Stimulated activated memory B cell treated with anti-CD40 and anti-IgM and Interleukin-4, amounts not matched to agents 10 μg/mL and 1 μg/mL and 100 μg/mL, for 72 hours (primary cell): ENCODE results near the gene SLC25A25.
A peak's percentile ranks its signal among the peaks of the same experiment; 100 is the strongest.
"Not testable (repeated sequence)": the region's sequence is repeated elsewhere in the genome, so short reads cannot be mapped to it uniquely, and the experiment has no call there.

Experiments used
- ATAC-seq: fragments of 150-1000 bp; cut with Tn5 transposase; 2 replicates; pipeline ENCODE4 v1.10.0; 2021
- H3K27ac Mint-ChIP-seq: one replicate; pipeline ENCODE4 v1.8.0; 2022; ENCODE audit warnings: mild to moderate bottlenecking, mixed read lengths
- H3K27me3 Mint-ChIP-seq: one replicate; pipeline ENCODE4 v1.8.0; 2022; ENCODE audit warnings: mixed read lengths
- H3K36me3 Mint-ChIP-seq: one replicate; pipeline ENCODE4 v1.8.0; 2022; ENCODE audit warnings: mixed read lengths
- H3K4me1 Mint-ChIP-seq: one replicate; pipeline ENCODE4 v1.8.0; 2022; ENCODE audit warnings: mixed read lengths
- H3K4me3 Mint-ChIP-seq: one replicate; pipeline ENCODE4 v1.8.0; 2022; ENCODE audit warnings: mild to moderate bottlenecking, moderate library complexity, mixed read lengths
- H3K9me3 Mint-ChIP-seq: one replicate; pipeline ENCODE4 v1.8.0; 2022; ENCODE audit warnings: mixed read lengths

The SLC25A25 gene

DNA sequence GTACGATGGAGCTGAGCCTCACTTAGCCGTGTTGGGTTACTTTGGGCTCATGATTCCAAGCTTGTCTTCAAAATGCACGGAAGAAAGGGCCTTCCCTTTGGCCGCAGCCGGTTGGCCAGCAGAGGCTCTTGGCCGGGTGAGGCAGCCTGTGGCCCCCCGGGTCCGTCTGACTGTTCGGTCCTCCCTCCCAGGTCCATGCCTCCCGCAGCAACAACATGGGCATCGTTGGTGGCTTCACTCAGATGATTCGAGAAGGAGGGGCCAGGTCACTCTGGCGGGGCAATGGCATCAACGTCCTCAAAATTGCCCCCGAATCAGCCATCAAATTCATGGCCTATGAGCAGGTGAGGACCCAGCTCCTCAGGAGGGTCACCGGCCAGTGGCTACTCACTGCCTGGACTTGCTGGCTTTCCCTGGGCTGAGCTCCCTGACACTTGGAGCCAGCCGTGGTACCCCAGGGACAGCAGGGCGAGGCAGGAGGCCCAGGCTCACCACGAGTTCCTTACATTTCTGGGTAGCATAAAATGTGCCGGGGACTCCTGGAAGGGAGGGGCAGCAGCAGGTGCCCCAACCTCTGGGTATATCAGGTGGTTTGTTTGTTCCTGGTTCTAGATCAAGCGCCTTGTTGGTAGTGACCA lies 37.6 kb downstream of the SLC25A25 start:
- Mint-ChIP-seq H3K36me3 (peaks cover 54% of the 10 kb centered on the region), H3K4me1 (peaks cover 6% of the 10 kb centered on the region), H3K9me3 (no peaks in the 10 kb centered on the region), H3K4me3 (no peak overlapping the region), H3K27ac (no peak overlapping the region), H3K27me3 (no peaks in the 10 kb centered on the region)
- no peak for ATAC-seq

DNA sequence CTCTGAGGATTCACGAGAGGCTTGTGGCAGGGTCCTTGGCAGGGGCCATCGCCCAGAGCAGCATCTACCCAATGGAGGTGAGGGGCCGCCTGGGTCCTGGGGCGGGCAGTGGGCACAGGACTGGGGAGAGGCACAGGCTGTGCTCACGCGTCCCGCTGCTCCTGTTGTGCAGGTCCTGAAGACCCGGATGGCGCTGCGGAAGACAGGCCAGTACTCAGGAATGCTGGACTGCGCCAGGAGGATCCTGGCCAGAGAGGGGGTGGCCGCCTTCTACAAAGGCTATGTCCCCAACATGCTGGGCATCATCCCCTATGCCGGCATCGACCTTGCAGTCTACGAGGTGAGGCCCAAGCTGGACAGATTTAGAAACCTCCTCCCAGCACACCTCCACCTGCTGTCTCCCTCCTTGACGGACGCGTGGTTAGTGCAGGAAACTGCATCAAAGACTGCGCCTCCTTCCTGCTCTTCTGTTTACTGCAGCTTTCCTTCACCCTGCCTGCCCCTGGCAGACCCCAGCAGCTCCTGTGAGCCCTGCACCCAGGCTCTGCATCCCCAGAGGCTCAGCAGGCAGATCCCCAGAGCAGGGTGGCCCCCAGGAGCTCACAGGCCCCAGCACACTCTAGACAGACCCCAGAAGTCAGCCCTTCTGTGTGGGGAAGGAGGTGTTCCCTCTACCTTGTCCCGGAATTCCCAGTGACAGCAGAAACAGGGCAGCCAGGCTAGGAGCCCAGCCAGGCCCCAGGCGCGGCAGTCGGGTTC lies 38.3 kb downstream of the SLC25A25 start:
- no peak overlapping the region for H3K27ac Mint-ChIP-seq
- no peak overlapping the region for H3K4me3 Mint-ChIP-seq
- ATAC-seq, result no peak
- peaks cover 6% of the 10 kb centered on the region for H3K4me1 Mint-ChIP-seq
- H3K27me3 Mint-ChIP-seq, result no peaks in the 10 kb centered on the region
- no peaks in the 10 kb centered on the region for H3K9me3 Mint-ChIP-seq
- peaks cover 58% of the 10 kb centered on the region for H3K36me3 Mint-ChIP-seq

DNA sequence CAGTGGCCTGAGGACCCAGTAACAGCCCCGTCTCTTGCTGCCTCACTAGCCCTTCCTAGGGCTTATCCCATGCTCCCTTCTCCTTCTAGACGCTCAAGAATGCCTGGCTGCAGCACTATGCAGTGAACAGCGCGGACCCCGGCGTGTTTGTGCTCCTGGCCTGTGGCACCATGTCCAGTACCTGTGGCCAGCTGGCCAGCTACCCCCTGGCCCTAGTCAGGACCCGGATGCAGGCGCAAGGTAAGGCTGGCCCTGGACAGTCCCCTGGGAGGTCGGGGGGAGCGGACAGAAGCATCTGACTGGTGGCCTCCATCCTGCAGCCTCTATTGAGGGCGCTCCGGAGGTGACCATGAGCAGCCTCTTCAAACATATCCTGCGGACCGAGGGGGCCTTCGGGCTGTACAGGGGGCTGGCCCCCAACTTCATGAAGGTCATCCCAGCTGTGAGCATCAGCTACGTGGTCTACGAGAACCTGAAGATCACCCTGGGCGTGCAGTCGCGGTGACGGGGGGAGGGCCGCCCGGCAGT lies 39.0 kb downstream of the SLC25A25 start:
- H3K4me1 Mint-ChIP-seq, result peaks cover 6% of the 10 kb centered on the region
- ATAC-seq, result no peak
- peaks cover 57% of the 10 kb centered on the region for H3K36me3 Mint-ChIP-seq
- H3K27ac Mint-ChIP-seq, result no peak overlapping the region
- H3K4me3 Mint-ChIP-seq, result no peak overlapping the region
- no peaks in the 10 kb centered on the region for H3K27me3 Mint-ChIP-seq
- no peaks in the 10 kb centered on the region for H3K9me3 Mint-ChIP-seq

DNA sequence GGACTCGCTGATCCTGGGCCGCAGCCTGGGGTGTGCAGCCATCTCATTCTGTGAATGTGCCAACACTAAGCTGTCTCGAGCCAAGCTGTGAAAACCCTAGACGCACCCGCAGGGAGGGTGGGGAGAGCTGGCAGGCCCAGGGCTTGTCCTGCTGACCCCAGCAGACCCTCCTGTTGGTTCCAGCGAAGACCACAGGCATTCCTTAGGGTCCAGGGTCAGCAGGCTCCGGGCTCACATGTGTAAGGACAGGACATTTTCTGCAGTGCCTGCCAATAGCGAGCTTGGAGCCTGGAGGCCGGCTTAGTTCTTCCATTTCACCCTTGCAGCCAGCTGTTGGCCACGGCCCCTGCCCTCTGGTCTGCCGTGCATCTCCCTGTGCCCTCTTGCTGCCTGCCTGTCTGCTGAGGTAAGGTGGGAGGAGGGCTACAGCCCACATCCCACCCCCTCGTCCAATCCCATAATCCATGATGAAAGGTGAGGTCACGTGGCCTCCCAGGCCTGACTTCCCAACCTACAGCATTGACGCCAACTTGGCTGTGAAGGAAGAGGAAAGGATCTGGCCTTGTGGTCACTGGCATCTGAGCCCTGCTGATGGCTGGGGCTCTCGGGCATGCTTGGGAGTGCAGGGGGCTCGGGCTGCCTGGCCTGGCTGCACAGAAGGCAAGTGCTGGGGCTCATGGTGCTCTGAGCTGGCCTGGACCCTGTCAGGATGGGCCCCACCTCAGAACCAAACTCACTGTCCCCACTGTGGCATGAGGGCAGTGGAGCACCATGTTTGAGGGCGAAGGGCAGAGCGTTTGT lies 39.6 kb downstream of the SLC25A25 start:
- Mint-ChIP-seq H3K27ac (no peak overlapping the region), H3K36me3 (peaks cover 51% of the 10 kb centered on the region), H3K4me3 (no peak overlapping the region), H3K9me3 (no peaks in the 10 kb centered on the region), H3K4me1 (peaks cover 6% of the 10 kb centered on the region), H3K27me3 (no peaks in the 10 kb centered on the region)
- ATAC-seq, result no peak

DNA sequence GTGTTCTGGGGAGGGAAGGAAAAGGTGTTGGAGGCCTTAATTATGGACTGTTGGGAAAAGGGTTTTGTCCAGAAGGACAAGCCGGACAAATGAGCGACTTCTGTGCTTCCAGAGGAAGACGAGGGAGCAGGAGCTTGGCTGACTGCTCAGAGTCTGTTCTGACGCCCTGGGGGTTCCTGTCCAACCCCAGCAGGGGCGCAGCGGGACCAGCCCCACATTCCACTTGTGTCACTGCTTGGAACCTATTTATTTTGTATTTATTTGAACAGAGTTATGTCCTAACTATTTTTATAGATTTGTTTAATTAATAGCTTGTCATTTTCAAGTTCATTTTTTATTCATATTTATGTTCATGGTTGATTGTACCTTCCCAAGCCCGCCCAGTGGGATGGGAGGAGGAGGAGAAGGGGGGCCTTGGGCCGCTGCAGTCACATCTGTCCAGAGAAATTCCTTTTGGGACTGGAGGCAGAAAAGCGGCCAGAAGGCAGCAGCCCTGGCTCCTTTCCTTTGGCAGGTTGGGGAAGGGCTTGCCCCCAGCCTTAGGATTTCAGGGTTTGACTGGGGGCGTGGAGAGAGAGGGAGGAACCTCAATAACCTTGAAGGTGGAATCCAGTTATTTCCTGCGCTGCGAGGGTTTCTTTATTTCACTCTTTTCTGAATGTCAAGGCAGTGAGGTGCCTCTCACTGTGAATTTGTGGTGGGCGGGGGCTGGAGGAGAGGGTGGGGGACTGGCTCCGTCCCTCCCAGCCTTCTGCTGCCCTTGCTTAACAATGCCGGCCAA lies 40.4 kb downstream of the SLC25A25 start:
- Mint-ChIP-seq H3K4me3 (no peak overlapping the region), H3K4me1 (peaks cover 9% of the 10 kb centered on the region), H3K27ac (no peak overlapping the region), H3K9me3 (no peaks in the 10 kb centered on the region), H3K27me3 (no peaks in the 10 kb centered on the region), H3K36me3 (peaks cover 46% of the 10 kb centered on the region)
- ATAC-seq, result no peak

DNA sequence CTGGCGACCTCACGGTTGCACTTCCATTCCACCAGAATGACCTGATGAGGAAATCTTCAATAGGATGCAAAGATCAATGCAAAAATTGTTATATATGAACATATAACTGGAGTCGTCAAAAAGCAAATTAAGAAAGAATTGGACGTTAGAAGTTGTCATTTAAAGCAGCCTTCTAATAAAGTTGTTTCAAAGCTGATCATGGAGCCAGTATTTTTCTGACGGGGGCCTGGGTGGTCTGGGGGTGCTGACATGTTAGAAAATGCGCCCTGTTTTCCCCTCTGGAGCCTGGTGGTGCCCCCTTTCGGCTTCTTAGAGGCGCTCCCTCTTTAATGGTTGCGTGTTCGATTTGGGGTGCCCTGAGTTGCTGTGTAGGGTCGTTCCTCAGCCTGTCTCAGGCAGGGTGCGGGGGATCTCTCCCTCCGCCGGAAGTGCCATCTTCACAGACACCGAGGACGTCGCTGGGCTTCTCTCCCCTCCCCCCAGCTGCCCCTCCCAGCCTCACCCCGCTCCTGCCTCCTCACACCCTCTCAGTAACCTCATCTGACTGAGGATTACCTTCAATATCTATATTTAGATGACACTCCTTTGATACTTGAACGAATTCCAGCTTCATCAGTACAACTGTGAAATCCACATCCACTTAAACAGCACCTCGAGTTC lies 41.1 kb downstream of the SLC25A25 start:
- Mint-ChIP-seq H3K27ac (no peak overlapping the region), H3K36me3 (peaks cover 48% of the 10 kb centered on the region), H3K4me1 (peaks cover 12% of the 10 kb centered on the region), H3K4me3 (no peak overlapping the region), H3K9me3 (no peaks in the 10 kb centered on the region), H3K27me3 (no peaks in the 10 kb centered on the region)
- no peak for ATAC-seq

DNA sequence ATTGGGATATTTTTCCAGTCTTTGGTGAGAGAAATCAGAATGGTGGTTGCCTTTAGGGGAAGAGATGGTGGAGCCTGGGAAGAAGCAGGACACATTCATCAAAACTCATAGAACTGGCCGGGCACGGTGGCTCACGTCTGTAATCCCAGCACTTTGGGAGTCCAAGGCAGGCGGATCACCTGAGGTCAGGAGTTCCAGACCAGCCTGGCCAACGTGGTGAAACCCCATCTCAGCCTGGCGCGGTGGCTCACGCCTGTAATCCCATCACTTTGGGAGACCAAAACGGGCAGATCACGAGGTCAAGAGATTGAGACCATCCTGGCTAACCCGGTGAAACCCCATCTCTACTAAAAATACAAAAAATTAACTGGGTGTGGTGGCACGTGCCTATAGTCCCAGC lies 43.7 kb downstream of the SLC25A25 start:
- not testable (repeated sequence) for ATAC-seq, H3K9me3 Mint-ChIP-seq, H3K27me3 Mint-ChIP-seq, H3K4me3 Mint-ChIP-seq
- H3K27ac Mint-ChIP-seq, result peak overlapping the region; percentile 55
- peaks cover 41% of the 10 kb centered on the region for H3K36me3 Mint-ChIP-seq
- peaks cover 37% of the 10 kb centered on the region for H3K4me1 Mint-ChIP-seq

DNA sequence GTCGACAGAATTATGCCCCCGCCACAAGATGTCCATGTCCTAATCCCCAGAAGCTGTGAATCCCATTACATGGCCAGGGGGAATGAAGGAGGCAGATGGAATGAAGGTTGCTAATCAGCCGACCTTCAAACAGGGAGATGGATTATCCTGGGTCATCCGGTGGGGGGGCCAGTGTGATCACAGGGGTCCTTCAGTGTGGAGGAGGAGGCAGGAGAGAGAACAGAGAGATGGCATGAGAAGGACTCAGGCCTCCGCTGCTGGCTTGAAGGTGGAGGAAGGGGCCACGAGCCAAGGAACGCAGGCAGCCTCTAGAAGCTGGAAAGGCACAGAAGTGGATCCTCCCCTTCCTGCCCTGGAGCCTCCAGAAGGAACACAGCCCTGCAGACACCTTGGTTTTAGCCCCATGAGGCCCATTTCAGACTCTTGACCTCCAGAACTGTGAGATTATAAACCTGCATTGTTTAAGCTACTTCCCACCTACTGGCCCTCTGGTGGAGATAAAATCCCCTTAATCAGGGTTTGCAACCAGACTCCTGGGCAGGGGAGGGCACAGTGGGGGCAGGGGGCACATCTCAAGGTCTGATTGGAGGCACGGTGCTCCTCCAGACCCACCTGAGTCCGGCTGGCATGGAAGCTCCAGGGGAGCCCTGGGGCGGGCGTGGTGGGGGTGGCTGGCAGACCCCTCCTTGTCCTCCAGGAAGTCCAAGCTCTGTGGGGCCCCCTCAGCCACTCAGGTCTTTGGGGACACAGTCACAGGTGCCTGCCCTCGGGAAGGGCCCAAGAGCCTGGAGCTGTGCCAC lies 45.7 kb downstream of the SLC25A25 start:
- Mint-ChIP-seq H3K27ac (peak overlapping the region; percentile 83), H3K27me3 (no peaks in the 10 kb centered on the region), H3K4me3 (no peak overlapping the region), H3K9me3 (no peaks in the 10 kb centered on the region), H3K4me1 (peaks cover 46% of the 10 kb centered on the region), H3K36me3 (peaks cover 28% of the 10 kb centered on the region)
- ATAC-seq, result no peak

DNA sequence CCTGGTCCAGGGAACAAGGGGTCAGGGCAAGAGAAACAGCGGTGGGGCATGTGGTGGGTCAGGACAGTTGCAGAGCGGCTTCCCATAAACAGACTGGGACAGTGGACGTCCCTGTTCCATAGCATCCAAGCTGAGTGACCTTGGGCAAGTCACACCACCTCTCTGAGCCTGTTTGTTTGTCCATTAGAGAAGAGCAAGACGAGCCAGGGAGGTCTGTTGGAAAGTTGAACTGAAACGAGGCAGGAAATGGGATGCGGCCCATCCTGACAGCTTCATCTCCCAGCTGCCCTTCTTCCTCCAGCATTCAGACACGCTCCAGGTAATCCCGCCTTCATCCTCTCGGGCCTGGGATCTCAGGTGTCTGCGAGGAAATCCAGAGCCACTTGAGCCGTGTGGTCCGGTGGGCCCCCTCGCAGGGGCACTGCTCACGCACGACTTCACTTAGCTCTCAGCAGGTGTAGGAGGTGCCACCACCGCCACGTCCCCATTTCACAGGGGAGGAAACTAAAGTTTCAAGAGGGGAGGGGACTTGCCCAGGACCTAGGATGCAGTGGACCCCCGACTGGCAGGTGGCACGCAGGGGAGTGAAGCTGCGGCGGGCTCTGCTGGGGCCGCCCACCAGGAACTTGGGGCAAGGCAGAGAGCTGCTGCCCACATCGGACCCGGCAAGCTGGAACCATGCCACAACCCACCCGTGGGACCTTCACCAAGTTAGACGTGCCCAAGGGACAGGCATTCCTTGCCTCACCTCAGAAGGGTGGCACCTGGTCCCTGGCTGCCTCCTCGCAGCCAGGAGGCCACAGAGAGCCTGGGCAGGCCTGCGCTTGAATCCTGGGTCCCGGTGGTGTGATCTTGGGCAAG lies 46.5 kb downstream of the SLC25A25 start:
- no peak for ATAC-seq
- no peaks in the 10 kb centered on the region for H3K9me3 Mint-ChIP-seq

DNA sequence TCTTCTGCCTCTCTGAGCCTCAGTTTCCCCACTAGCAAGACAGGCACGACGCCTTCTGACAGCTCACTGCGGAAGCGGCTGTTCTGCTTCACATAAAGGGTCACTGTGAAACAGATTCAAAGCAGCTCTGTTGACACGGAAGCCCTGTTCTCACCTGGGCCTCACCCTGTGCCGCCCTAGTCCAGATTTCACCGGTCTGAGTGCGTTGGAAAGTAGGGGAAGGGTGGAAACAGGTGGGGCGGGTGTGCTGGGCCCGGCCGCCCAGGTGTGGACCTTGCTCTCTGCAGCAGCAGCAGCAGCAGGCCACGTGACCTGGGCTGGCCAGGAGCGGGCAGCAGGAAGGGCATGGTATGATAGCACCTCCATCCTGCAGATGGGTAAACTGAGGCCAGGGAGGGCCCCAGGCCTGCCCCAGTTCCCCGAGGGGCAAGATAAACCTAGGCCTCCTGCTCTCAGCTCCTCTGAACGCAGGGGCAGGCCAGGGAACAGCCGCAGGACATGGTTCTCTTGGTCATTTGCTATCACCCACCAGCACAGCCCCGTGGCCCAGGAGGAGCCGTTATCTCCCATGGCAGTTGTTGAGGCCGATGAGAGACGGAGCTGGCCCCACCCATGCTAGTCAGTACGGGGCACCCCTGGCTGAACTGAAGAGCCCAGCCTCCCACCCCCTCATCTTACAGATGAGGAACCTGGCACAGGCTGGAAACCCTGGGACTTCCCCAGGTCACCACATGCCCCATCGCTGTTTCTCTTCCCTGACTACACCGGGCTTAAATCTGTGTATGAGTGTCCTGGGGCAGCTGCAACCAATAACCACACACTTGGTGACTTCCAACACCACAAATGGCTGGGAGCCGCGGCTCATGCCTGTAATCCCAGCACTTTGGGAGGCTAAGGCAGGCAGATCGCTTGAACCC lies 47.4 kb downstream of the SLC25A25 start:
- no peaks in the 10 kb centered on the region for H3K27me3 Mint-ChIP-seq
- H3K27ac Mint-ChIP-seq, result peak overlapping the region; percentile 83
- H3K36me3 Mint-ChIP-seq, result peaks cover 21% of the 10 kb centered on the region
- no peaks in the 10 kb centered on the region for H3K9me3 Mint-ChIP-seq
- peak; percentile 94 for ATAC-seq
- H3K4me1 Mint-ChIP-seq, result peaks cover 46% of the 10 kb centered on the region
- peak overlapping the region; percentile 37 for H3K4me3 Mint-ChIP-seq

More for the DNA sequence above, 46.5 kb downstream of the SLC25A25 start:
- peaks cover 25% of the 10 kb centered on the region for H3K36me3 Mint-ChIP-seq
- no peaks in the 10 kb centered on the region for H3K27me3 Mint-ChIP-seq
- peak overlapping the region; percentile 13 for H3K4me3 Mint-ChIP-seq
- H3K4me1 Mint-ChIP-seq, result peaks cover 46% of the 10 kb centered on the region
- H3K27ac Mint-ChIP-seq, result peak overlapping the region; percentile 83

DNA sequence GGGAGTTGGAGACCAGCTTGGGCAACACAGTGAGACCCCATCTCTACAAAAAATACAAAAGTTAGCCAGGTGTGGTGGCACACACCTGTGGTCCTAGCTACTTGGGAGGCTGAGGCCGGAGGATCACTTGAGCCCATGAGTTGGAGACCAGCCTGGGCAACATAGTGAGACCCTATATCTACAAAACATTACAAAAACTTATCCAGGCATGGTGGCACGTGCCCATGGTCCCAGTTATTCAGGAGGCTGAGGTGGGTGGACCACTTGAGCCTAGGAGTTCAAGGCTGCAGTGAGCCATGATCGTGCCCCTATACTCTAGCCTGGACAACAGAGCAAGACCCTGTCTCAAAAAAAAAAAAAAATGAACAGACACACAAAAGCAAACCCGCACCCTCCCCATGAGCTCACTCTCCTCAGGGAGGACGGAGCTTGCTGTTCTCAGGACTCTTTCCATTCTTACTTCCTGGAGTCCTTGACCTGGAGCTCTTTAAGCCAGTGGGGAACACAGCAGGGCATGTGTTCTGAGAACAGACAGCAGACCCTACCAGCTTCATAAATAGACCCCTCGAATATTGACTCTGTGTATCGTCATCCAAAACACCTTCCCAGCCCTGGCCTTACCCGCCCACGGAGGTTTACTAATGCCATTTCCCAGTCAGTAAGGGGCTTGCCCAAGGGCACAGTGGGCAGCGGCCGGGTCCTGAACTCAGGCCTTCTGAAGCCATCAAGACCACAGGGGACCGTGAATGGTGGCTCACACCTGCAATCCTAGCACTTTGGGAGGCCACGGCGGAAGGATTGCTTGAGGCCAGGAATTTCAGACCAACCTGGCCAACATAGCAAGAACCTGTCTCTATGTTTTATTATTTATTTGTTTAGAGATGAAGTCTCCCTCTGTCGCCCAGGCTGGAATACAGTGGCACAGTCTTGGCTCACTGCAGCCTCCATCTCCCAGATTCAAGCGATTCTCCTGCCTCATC lies 48.4 kb downstream of the SLC25A25 start:
- peaks cover 17% of the 10 kb centered on the region for H3K36me3 Mint-ChIP-seq
- no peak for ATAC-seq
- no peaks in the 10 kb centered on the region for H3K9me3 Mint-ChIP-seq
- no peaks in the 10 kb centered on the region for H3K27me3 Mint-ChIP-seq
- peak overlapping the region; percentile 37 for H3K4me3 Mint-ChIP-seq
- peaks cover 46% of the 10 kb centered on the region for H3K4me1 Mint-ChIP-seq
- peak overlapping the region; percentile 83 for H3K27ac Mint-ChIP-seq
